T-helper 1 cell treated with Interleukin-12 subunit alpha and Interleukin-12 subunit beta and Interleukin-4 antibody, amounts not matched to agents 30 ng/mL and 1 ng/mL, for 36 hours (primary cell): ENCODE results near the gene CRLF3. TPM values are rescaled to one million over a fixed set of nuclear protein-coding genes. Genes with fewer than 3 reads are reported as not detected.

ENCODE experiments used
- intact Hi-C: fragments of 100-400 bp; cut with micrococcal nuclease; formaldehyde crosslinking; loops from one replicate; pipeline ENCODE4 v1.15.1; 2024
- total RNA-seq: library from RNA; stranded (reverse); gene quantifications from 2 replicates; pipeline ENCODE4 v1.2.3, GENCODE V29; 2022

Gene CRLF3, protein sequence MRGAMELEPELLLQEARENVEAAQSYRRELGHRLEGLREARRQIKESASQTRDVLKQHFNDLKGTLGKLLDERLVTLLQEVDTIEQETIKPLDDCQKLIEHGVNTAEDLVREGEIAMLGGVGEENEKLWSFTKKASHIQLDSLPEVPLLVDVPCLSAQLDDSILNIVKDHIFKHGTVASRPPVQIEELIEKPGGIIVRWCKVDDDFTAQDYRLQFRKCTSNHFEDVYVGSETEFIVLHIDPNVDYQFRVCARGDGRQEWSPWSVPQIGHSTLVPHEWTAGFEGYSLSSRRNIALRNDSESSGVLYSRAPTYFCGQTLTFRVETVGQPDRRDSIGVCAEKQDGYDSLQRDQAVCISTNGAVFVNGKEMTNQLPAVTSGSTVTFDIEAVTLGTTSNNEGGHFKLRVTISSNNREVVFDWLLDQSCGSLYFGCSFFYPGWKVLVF
- total RNA-seq, result 59.3 and 60.7 TPM in 2 replicates

GRCh38 chr17:30824356-30825145 is at the start of gene CRLF3:
Gene CRLF3, minus strand, starts transcription at chr17:30824692. Its CDS starts 41 bp downstream, at chr17:30824651.
- intact Hi-C loops, result loop anchor here (1.0 to 10.0 kb wide), 10 partner anchors 8 to 710 kb away; partner anchors contain the start of genes CPD, EVI2A, GOSR1 and NSRP1

DNA sequence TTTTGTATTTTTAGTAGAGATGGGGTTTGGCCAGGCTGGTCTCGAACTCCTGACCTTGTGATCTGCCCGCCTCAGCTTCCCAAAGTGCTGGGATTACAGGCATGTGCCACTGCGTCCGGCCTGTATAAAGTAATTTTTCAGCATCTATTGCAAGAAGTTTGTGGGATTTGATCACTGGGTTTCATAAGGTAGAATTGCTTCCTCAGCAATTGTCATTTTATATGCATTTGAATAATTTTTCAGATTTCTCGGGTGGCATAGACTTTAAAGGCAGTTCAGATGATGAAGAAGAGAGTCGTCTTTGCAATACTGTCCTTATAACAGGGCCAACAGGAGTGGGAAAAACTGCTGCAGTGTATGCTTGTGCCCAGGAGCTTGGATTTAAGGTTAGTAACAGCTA is 44.5 kb upstream of the CRLF3 start:
- intact Hi-C loops, result no loop called here

GRCh38 chr17:30864636-30865035 is 40.1 kb upstream of the CRLF3 start:
- intact Hi-C loops, result no loop called here

DNA sequence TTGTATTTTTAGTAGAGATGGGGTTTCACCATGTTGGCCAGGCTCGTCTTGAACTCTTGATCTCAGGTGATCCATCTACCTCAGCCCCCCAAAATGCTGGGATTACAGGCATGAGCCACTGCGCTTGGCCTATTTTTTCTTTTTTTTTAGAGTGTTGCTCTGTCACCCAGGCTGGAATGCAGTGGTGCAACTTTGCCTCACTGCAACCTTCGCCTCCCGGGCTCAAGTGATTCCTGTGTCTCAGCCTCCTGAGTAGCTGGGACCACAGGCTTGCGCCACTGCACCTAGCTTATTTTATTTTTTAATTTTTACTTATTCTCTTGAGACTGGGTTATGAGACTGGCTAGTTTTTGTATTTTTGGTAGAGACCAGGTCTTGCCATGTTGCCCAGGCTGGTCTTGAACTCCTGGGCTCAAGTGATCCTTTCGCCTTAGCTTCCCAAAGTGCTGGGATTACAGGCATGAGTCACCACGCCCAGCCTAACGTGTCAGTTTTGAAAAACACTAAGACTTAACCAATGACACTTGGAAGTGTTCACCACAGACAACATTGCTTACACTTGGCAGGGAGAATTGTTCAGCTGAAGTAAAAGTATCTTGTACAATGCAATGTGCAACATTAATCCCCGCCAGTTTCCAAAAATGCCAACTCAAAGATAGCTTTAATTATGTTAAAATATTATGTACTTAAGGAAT is 34.2 kb upstream of the CRLF3 start:
- intact Hi-C loops, result no loop called here

DNA sequence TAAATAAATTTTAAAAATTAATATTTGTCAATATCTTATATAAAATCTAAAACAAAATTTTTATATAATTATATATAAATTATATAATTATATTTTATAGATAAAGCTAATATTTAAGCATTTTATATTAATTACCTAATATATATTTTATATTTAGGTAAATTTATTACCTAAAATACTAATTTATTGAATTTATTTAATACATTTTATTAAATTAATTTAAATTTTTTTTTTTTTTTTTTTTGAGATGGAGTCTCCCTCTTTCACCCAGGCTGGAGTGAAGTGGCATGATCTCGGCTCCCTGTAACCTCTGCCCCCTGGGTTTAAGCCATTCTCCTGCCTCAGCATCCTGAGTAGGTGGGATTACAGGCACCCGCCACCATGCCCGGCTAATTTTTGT is 29.7 kb upstream of the CRLF3 start:
- intact Hi-C loops, result no loop called here

- intact Hi-C loops, result no loop called here
These were observed 23.5 kb upstream of the CRLF3 start for GRCh38 chr17:30848021-30848420.

DNA sequence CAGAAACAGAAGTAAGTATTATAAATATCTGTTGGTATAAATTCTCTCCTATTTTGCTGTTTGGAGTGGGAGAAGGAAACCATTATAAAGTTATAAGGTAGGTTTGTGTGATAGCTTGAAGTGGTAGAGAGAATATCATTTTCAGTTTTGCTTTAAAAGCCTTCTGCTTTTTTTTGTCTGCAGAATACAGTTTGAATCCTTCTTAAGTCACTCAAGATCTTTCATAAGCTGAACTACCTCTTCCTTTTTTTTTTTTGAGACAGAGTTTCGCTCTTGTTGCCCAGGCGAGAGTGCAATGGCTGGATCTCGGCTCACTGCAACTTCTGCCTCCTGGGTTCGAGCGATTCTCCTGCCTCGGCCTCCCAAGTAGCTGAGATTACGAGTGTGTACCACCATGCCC is 16.3 kb upstream of the CRLF3 start:
- intact Hi-C loops, result no loop called here

DNA sequence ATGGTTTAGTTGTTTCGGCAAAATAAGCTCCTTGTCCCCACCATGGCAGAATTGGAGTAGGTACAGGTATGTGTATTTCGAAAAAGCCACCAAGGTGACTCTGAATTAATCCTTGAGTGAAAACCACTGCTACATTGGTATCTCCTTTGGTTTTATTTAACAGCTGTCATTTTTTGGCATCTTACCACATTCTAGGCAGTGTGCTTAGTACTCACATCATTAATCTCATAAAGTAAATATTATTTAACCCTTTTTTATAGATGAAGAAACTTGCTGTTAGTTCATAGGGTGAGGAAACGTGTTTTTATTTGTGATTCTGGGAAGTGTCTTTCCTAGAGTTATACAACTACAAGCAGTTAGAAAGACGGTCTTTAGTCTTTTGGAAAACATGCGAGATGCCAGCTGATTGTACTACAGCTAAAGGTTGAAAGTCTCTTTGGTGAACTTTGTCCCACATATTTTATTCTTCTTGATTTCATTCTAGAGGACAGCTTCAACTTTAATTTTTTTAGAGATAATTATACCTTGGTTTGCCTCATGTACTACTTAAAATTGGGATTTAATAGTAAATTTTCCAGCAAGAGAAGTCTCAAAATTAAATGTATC is 13.8 kb upstream of the CRLF3 start:
- intact Hi-C loops, result no loop called here

DNA sequence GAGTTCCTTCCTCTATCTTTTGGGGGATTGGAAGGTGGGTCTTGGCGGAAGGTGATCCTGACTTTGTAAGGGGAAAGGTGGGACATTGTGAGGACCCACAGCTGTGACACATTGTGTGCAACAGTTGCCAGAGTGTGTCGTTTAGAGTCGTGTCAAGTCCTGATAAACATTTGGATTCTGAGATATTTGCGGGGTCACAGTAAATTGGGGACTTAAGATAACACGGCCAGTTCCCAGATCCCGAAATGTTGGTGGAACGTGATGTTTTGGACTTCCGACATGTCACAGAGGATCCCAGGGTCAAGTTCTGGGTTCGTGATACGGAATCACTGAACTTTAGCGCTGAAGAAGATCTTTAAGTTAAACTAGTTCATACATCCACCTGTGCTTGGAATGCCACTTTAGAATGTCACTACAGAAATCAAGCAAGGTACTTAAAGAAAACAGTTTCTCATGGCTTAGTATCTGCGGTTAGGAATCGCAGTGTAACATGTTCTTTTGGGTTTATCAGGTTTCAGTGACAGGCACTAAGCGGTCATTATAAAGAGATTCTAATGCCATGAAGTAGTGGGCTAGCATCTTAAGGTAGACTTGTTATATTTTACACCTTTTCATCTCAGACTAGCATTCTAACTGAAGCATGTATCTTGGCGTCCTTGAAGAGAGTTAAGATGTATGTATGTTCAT is 8.1 kb upstream of the CRLF3 start:
- intact Hi-C loops, result loop anchor here (1.0 to 5.0 kb wide), 3 partner anchors 8 to 480 kb away; partner anchors contain the start of genes CRLF3, EVI2B and TEFM

GRCh38 chr17:30831663-30832437 is 7.4 kb upstream of the CRLF3 start, which contains the start of gene ATAD5:
Gene ATAD5, plus strand, starts transcription at chr17:30831966. Its CDS starts 382 bp downstream, at chr17:30832348.
- intact Hi-C loops, result loop anchor here (1.0 to 5.0 kb wide), 4 partner anchors 8 to 480 kb away; partner anchors contain the start of genes CRLF3, EVI2B, GOSR1 and TEFM

DNA sequence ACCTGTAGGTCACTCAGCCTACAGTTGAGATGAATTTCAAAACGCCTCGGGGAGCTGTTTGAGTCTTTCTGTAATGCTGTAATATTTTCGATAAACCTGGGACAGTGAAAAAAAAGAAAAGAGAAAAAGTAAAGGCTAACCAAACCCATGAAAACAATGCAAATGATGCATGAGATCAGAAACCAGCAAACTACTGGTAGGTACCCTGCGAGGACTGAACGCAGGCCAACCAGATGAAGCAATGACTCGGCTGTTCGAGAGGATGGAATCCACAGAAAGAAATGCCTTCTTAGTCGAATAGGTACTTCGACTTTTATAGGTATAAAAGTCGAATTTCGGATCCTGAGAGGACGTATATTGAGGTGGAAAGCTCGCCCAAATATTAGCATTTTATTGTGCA is 6.8 kb upstream of the CRLF3 start:
- intact Hi-C loops, result loop anchor here (1.0 to 5.0 kb wide), 2 partner anchors 354 to 481 kb away; partner anchors contain the start of genes EVI2B and GOSR1

- intact Hi-C loops, result loop anchor here (10.0 kb wide), 2 partner anchors 224 to 714 kb away; partner anchors contain the start of gene NSRP1
These were observed 4.5 kb upstream of the CRLF3 start for GRCh38 chr17:30829022-30829421.

DNA sequence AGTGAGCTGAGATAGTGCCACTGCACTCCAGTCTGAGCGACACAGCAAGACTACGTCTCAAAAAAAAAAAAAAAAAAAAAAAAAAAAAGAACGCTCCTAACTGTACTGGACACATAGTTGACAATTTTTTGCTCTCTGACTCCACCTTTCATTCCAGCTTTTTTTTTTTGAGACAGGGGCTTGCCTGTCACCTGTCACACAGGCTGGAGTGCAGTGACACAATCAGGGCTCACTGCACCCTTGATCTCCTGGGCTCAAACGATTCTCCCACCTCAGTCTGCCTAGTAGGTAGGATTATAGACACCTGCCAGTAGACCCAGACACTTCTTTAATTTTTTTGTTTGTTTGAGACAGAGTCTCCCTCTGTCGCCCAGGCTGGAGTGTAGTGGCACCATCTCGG is 2.6 kb upstream of the CRLF3 start:
- intact Hi-C loops, result loop anchor here (10.0 kb wide), 2 partner anchors 222 to 712 kb away; partner anchors contain the start of gene NSRP1

DNA sequence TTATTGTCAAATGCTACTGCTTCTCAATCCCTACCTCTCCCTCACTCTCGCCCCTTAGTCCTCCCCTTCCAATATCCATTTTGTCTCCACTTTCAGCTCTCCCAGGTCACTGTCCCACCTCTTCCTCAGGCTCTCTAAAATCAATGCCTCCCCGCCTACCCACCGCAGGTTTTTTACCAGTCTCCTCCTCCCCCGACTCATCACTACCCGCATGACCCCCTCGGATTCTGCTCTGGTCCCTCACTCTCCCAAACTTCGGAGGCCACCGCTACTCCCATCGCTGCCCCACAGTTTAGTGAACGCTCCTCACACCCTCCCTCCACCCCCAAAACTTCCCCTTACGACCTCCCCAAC is 513 bp downstream of the CRLF3 start:
- intact Hi-C loops, result loop anchor here (1.0 to 10.0 kb wide), 10 partner anchors 8 to 709 kb away; partner anchors contain the start of genes CPD, EVI2A, GOSR1 and NSRP1

DNA sequence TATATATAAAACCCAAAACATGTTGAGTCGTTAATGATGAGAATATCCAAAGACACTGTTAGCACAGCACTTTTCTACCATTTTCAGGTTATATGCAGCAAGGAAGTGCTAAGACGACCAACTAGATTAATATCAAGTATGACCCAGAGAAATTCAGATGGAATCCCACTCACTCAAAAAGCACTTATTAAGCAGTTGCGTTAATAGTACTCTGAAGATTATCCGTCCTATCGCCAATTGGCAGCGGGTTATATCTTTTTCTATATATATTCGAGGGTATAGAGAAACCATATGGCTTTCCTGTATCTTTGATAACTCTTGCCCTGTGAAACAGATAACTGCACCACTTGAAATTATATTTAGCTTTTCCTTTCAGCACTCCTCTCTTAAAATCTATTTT is 1.1 kb downstream of the CRLF3 start:
- intact Hi-C loops, result loop anchor here (5.0 to 10.0 kb wide), 7 partner anchors 91 to 709 kb away; partner anchors contain the start of genes EVI2A, GOSR1, NSRP1 and RNF135

GRCh38 chr17:30822919-30823318 is 1.6 kb downstream of the CRLF3 start:
- intact Hi-C loops, result loop anchor here (5.0 to 10.0 kb wide), 7 partner anchors 91 to 708 kb away; partner anchors contain the start of genes EVI2A, GOSR1, NSRP1 and RNF135

DNA sequence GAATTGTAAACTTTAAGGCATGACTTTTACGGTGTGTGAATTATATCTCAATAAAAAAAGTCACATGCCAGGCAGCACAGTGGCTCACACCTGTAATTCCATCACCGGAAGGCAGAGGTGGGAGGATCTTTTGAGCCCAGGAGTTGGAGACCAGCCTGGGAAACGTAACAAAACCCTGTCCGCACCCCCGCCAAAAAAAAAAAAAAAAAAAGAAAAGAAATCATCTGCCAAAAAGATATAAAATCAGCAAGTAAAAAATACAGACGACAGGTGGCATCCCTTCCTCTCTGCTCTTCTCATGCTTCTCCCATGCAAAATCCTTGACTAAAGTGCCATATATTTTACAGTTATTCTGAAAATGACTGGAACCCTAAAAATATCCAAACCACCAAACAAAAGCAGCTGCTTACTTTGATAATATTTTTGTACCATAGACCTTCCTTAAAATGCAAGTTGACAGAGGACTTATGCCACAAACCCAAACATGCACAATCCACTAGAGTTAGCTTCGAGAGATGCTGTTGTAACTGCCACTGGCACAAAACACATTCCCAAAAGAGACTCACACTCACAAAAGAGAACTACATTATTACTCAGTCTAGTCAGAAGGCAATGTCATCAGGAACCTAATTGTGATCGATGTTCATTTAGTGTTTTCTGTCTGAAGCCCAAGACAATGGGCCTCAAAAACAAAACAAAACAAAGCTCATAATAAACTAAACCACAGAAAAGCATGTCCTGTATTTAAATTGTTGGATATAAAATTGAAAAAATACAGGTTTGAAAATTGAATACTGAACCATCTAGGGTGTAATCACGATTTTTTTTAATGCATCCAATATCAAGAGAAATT is 2.4 kb downstream of the CRLF3 start:
- intact Hi-C loops, result loop anchor here (5.0 to 10.0 kb wide), 7 partner anchors 90 to 707 kb away; partner anchors contain the start of genes EVI2A, GOSR1, NSRP1 and RNF135
